ENCODE data around the gene FOXO3. TPM values are rescaled to one million over a fixed set of nuclear protein-coding genes. Genes with fewer than 3 reads are reported as not detected.
A peak's percentile ranks its signal among the peaks of the same experiment; 100 is the strongest.

The FOXO3 gene
- total RNA-seq, 1 donor from 2014 or later = 13.7 TPM

DNA sequence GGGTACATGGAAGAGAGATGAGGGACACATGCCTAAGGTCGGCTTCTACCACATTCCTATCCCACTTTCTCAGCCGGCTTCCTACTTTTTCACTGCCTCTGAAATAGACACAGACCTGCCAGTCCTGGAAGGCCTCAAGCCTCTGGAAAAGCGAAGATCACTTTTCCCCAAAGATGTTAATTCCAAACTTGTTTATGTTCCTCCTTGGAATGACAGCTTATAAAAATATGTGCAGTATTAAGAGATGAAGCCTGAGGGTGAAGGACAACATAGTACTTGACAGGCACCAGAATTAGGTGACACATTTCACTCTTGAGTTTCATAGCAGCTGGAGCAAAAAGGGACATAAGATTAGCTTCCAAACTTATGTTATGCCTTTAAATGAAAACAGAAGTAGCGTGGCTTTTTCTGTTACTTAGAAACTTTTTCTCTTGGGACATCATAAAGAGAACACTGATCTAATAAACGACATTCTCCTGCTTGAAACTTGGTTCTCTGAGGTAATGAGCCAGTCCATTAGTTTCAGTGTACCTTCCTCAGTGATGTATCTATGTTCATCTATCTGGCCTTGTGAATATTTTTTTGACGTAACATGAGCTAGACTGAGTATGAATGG, 25.3 kb downstream of the FOXO3 start:
- H2AFZ ChIP-seq (replicated peaks) = no peak overlapping the region
- H3K4me3 ChIP-seq = no peak overlapping the region
- H4K20me1 ChIP-seq (ENCODE audit: low read depth) = peaks cover 32% of the 10 kb centered on the region
- peaks cover 38% of the 10 kb centered on the region for H3K4me1 ChIP-seq
- H3K36me3 ChIP-seq = no peaks in the 10 kb centered on the region
- peaks cover 17% of the 10 kb centered on the region for H3F3A ChIP-seq (ENCODE audit: low read depth)
- H3K9ac ChIP-seq = no peak overlapping the region
- H3K27me3 ChIP-seq = no peaks in the 10 kb centered on the region
- H3K4me2 ChIP-seq = no peak overlapping the region
- TF ChIP-seq EZH2phosphoT487 (IDR thresholded peaks at IDR 0.05) (no peak), EZH2 (IDR thresholded peaks at IDR 0.05) (no peak)
- TF ChIP-seq, protein P1, sequence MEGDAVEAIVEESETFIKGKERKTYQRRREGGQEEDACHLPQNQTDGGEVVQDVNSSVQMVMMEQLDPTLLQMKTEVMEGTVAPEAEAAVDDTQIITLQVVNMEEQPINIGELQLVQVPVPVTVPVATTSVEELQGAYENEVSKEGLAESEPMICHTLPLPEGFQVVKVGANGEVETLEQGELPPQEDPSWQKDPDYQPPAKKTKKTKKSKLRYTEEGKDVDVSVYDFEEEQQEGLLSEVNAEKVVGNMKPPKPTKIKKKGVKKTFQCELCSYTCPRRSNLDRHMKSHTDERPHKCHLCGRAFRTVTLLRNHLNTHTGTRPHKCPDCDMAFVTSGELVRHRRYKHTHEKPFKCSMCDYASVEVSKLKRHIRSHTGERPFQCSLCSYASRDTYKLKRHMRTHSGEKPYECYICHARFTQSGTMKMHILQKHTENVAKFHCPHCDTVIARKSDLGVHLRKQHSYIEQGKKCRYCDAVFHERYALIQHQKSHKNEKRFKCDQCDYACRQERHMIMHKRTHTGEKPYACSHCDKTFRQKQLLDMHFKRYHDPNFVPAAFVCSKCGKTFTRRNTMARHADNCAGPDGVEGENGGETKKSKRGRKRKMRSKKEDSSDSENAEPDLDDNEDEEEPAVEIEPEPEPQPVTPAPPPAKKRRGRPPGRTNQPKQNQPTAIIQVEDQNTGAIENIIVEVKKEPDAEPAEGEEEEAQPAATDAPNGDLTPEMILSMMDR (IDR thresholded peaks at IDR 0.05) = no peak
- no peak for DNase-seq (ENCODE audit: low spot score)
- no peak overlapping the region for H3K27ac ChIP-seq
- Mint-ChIP-seq H3K27me3 (ENCODE audit: insufficient read depth, low read depth) (no peaks in the 10 kb centered on the region), H3K36me3 (peaks cover 4% of the 10 kb centered on the region), H3K4me3 (no peak overlapping the region), H3K4me1 (peaks cover 52% of the 10 kb centered on the region), H3K9me3 (no peaks in the 10 kb centered on the region), H3K27ac (no peak overlapping the region)
- no peaks in the 10 kb centered on the region for H3K9me3 ChIP-seq (ENCODE audit: low read depth)
- peaks cover 43% of the 10 kb centered on the region for H3K79me2 ChIP-seq (ENCODE audit: low read depth)

GRCh38 chr6:108587258-108588059, 26.7 kb downstream of the FOXO3 start:
- Mint-ChIP-seq H3K4me3 (no peak overlapping the region), H3K4me1 (peaks cover 50% of the 10 kb centered on the region), H3K27ac (peak overlapping the region; percentile 58), H3K36me3 (peaks cover 4% of the 10 kb centered on the region), H3K27me3 (ENCODE audit: insufficient read depth, low read depth) (no peaks in the 10 kb centered on the region), H3K9me3 (no peaks in the 10 kb centered on the region)
- peak; percentile 32 for DNase-seq (ENCODE audit: low spot score)
- Histone ChIP-seq H3K4me1 (peaks cover 34% of the 10 kb centered on the region), H3K9me3 (ENCODE audit: low read depth) (no peaks in the 10 kb centered on the region), H3K79me2 (ENCODE audit: low read depth) (peaks cover 47% of the 10 kb centered on the region), H3F3A (ENCODE audit: low read depth) (peaks cover 17% of the 10 kb centered on the region), H3K27ac (no peak overlapping the region), H3K4me3 (no peak overlapping the region), H3K4me2 (peak overlapping the region; percentile 70), H2AFZ (replicated peaks) (no peak overlapping the region), H3K36me3 (no peaks in the 10 kb centered on the region), H3K9ac (no peak overlapping the region), H4K20me1 (ENCODE audit: low read depth) (peaks cover 32% of the 10 kb centered on the region), H3K27me3 (no peaks in the 10 kb centered on the region)
- no peak for TF ChIP-seq EZH2 (IDR thresholded peaks at IDR 0.05)
- TF ChIP-seq, protein P1 (IDR thresholded peaks at IDR 0.05) = no peak
- no peak for TF ChIP-seq EZH2phosphoT487 (IDR thresholded peaks at IDR 0.05)

DNA sequence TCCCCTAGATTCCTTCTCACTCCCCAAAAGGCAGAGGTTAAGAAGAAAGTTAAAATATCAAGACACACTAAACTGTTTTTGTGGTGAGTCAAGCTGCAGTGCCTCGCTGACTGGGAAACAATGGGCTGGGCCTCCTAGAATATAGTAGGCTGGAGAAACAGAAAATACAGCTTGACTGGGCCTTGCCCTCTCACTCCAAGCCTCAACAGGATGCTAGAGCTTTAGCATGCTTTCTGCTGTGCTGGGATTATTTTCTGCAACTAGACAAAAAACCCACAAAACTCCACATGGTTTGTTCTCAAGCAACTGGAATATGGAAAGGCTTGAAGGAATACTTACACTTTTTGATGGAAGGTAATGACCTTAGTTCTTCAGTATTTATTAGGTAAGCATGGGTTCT, 27.9 kb downstream of the FOXO3 start:
- Histone ChIP-seq H3K9ac (no peak overlapping the region), H2AFZ (replicated peaks) (no peak overlapping the region), H3K36me3 (no peaks in the 10 kb centered on the region), H3K4me1 (peaks cover 34% of the 10 kb centered on the region), H3K79me2 (ENCODE audit: low read depth) (peaks cover 47% of the 10 kb centered on the region), H3K4me3 (no peak overlapping the region), H3K27ac (peak overlapping the region; percentile 83), H4K20me1 (ENCODE audit: low read depth) (peaks cover 29% of the 10 kb centered on the region), H3K27me3 (no peaks in the 10 kb centered on the region), H3F3A (ENCODE audit: low read depth) (peaks cover 17% of the 10 kb centered on the region), H3K9me3 (ENCODE audit: low read depth) (no peaks in the 10 kb centered on the region), H3K4me2 (peak overlapping the region; percentile 70)
- Mint-ChIP-seq H3K27ac (peak overlapping the region; percentile 67), H3K4me1 (peaks cover 52% of the 10 kb centered on the region), H3K9me3 (no peaks in the 10 kb centered on the region), H3K36me3 (peaks cover 8% of the 10 kb centered on the region), H3K27me3 (ENCODE audit: insufficient read depth, low read depth) (no peaks in the 10 kb centered on the region), H3K4me3 (peak overlapping the region; percentile 11)
- TF ChIP-seq, protein P1 (IDR thresholded peaks at IDR 0.05) = no peak
- TF ChIP-seq EZH2 (IDR thresholded peaks at IDR 0.05) (no peak), EZH2phosphoT487 (IDR thresholded peaks at IDR 0.05) (no peak)
- DNase-seq (ENCODE audit: low spot score) = peak; percentile 42

All from neural progenitor cell (in vitro differentiated cells).